ENCODE measurements around the gene MARCHF10.

Gene MARCHF10

GRCh38 chr17:62816282-62816839, 8.2 kb upstream of the MARCHF10 start:
- intact Hi-C loops (cut with DNase I; ENCODE audit: low total_unique reads), result no loop called here
- TF ChIP-seq CTCF (IDR thresholded peaks at IDR 0.05), result no peak
- H3K27me3 ChIP-seq, result peaks cover 0 to 3% of the 10 kb centered on the region in 2 donors
- H3K27ac ChIP-seq, result no peak overlapping the region
- no peaks in the 10 kb centered on the region for H3K36me3 ChIP-seq
- no peak overlapping the region for H3K4me3 ChIP-seq
- H3K9me3 ChIP-seq, result no peaks in the 10 kb centered on the region
- H3K4me1 ChIP-seq, result peaks cover 0 to 7% (median 1%) of the 10 kb centered on the region in 4 donors
- DNase-seq, result no peak

- H3K9me3 ChIP-seq, result no peaks in the 10 kb centered on the region
- peaks cover 0 to 11% of the 10 kb centered on the region in 2 donors for H3K27me3 ChIP-seq
- no peak overlapping the region for H3K27ac ChIP-seq
- no peak overlapping the region for H3K4me3 ChIP-seq
- intact Hi-C loops (cut with DNase I; ENCODE audit: low total_unique reads), result no loop called here
- DNase-seq, result no peak
- no peaks in the 10 kb centered on the region for H3K36me3 ChIP-seq
- peaks cover 0 to 8% (median 5%) of the 10 kb centered on the region in 4 donors for H3K4me1 ChIP-seq
- no peak for TF ChIP-seq CTCF (IDR thresholded peaks at IDR 0.05)
These were observed 1.5 kb upstream of the MARCHF10 start for GRCh38 chr17:62809656-62810055.

GRCh38 chr17:62808576-62808970, 459 bp upstream of the MARCHF10 start:
- H3K36me3 ChIP-seq, result no peaks in the 10 kb centered on the region
- TF ChIP-seq CTCF (IDR thresholded peaks at IDR 0.05), result no peak
- no peaks in the 10 kb centered on the region for H3K9me3 ChIP-seq
- no peak overlapping the region for H3K4me3 ChIP-seq
- peaks cover 0 to 8% (median 5%) of the 10 kb centered on the region in 4 donors for H3K4me1 ChIP-seq
- intact Hi-C loops (cut with DNase I; ENCODE audit: low total_unique reads), result no loop called here
- no peak overlapping the region for H3K27ac ChIP-seq
- H3K27me3 ChIP-seq, result peaks cover 0 to 17% of the 10 kb centered on the region in 2 donors
- no peak for DNase-seq

- no peak for DNase-seq
- no peaks in the 10 kb centered on the region for H3K9me3 ChIP-seq
- TF ChIP-seq CTCF (IDR thresholded peaks at IDR 0.05), result no peak
- H3K4me3 ChIP-seq, result no peak overlapping the region
- H3K27ac ChIP-seq, result no peak overlapping the region
- intact Hi-C loops (cut with DNase I; ENCODE audit: low total_unique reads), result no loop called here
- H3K36me3 ChIP-seq, result no peaks in the 10 kb centered on the region
- H3K27me3 ChIP-seq, result peaks cover 0 to 23% of the 10 kb centered on the region in 2 donors
- peaks cover 0 to 8% (median 5%) of the 10 kb centered on the region in 4 donors for H3K4me1 ChIP-seq
These were observed 2.9 kb downstream of the MARCHF10 start for GRCh38 chr17:62805234-62805633.

- Histone ChIP-seq H3K27ac (no peak overlapping the region), H3K36me3 (no peaks in the 10 kb centered on the region), H3K9me3 (no peaks in the 10 kb centered on the region), H3K4me3 (no peak overlapping the region), H3K27me3 (peaks cover 0 to 23% of the 10 kb centered on the region in 2 donors), H3K4me1 (peaks cover 0 to 8% (median 5%) of the 10 kb centered on the region in 4 donors)
- DNase-seq, result no peak
- no peak for TF ChIP-seq CTCF (IDR thresholded peaks at IDR 0.05)
- intact Hi-C loops (cut with DNase I; ENCODE audit: low total_unique reads), result no loop called here
These were observed 3.3 kb downstream of the MARCHF10 start for GRCh38 chr17:62804822-62805221.

- DNase-seq, result no peak
- intact Hi-C loops (cut with DNase I; ENCODE audit: low total_unique reads), result no loop called here
- no peak for TF ChIP-seq CTCF (IDR thresholded peaks at IDR 0.05)
- Histone ChIP-seq H3K27ac (no peak overlapping the region), H3K4me1 (peaks cover 0 to 8% (median 5%) of the 10 kb centered on the region in 4 donors), H3K9me3 (no peaks in the 10 kb centered on the region), H3K27me3 (peaks cover 0 to 23% of the 10 kb centered on the region in 2 donors), H3K36me3 (no peaks in the 10 kb centered on the region), H3K4me3 (no peak overlapping the region)
These were observed 4.1 kb downstream of the MARCHF10 start for GRCh38 chr17:62804025-62804424.

Measured in tibial artery (tissue), 4 donors.